ENCODE results near the gene GLE1. TPM values are rescaled to one million over a fixed set of nuclear protein-coding genes. Genes with fewer than 3 reads are reported as not detected.

The GLE1 gene
- total RNA-seq, 1 donor from 2014 or later = 12.3 TPM

DNA sequence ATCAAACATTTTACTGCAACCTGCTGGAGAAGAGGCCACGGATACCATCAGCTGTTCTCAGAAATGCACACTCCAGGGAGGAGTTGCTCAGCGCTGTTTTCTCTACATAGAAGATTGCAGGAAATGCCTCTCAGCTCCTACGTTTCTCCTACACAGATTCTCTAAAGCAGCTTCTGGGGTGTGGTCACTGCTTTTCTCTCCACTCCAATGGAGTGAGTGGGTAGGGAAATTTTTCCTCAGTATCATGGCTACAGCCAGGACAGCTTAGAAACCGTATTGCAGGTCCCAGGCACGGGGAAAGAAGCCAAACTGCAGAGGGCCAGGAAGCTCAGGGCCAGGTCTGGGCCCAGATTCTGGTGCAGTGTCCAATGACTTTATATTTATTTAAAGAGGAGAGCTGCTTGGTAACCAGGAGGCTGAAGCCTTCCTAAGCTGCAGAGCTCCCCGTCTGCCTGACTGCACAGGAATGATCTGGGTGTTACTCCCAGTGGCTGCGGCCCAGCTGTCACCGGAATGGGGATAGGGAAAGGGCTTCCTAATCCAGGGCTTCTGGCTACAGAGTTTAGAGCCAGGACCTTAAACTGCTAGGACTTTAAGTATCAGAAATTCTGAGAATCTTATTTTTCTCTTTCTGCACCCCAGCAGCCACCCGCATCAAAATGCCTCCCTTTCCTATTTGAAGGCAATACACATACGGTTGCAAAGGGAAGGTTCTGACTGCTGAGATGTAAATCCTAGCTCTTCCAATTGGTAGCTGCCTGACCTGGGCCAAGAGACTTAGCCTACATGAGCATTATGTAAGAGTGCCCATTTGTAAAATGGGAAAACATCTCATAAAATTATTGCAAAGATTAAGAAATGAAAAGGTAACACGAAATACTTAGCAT lies 46.5 kb downstream of the GLE1 start:
- DNase-seq (ENCODE audit: low spot score) = peak; percentile 62
- ATAC-seq = peak; percentile 26

DNA sequence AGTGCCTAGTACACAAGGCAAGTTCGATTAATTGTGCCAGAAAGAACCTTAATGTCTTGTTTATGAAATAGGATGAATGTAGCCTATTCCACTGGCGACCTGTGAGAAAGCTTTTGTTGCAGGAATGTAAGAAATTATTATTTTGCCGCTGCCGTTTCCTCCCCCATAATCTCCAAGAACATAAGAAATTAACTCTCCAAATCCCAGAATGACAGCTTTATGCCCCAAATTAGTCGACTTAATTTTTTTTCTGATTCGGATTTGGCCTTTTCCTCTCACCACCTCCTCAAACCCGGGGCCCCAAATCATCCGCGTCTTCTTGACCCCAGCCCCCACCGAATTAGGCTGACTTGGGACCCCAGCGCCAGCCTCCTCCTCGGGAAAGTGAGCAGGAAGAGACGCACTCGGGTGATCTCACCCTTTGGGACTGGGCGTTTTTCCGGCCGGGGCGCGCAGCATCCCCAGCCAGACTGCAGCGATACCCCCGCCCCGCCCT lies 47.2 kb downstream of the GLE1 start:
- no peak for ATAC-seq

GRCh38 chr9:128552153-128552743 lies 47.7 kb downstream of the GLE1 start, which contains the start of gene SPTAN1:
Gene SPTAN1 (plus strand): TSS chr9:128552587. CDS start chr9:128566741, 14,154 bp downstream.
- DNase-seq (ENCODE audit: low spot score) = peak; percentile 91

More for the DNA sequence above, 47.2 kb downstream of the GLE1 start:
- no peak for DNase-seq (ENCODE audit: low spot score)

GRCh38 chr9:128552744-128553440 lies 48.4 kb downstream of the GLE1 start:
- ATAC-seq (peak; percentile 53), DNase-seq (ENCODE audit: low spot score) (peak; percentile 71)

More at GRCh38 chr9:128552153-128552743, 47.7 kb downstream of the GLE1 start, which contains the start of gene SPTAN1:
- peak; percentile 90 for ATAC-seq

DNA sequence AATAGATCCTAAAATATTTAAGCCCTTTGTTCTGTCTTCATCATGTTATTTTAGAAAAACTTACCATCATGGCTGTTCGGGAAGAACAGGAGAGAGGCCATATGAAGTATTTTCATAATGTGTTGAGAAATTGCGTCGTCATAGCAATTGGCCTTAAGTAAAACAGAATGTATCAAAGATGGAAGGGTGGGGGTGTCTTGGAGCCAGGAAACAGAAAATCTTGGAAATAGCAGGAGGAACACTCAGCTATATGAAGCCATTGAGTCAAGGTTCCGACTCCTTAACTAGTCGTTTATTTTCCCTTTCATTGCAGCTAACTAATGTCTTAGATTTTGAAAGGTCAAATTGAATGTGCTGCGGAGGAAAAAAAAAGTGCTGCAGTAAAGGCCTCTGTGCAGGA lies 49.2 kb downstream of the GLE1 start:
- ATAC-seq = no peak
- no peak for DNase-seq (ENCODE audit: low spot score)

- DNase-seq (ENCODE audit: low spot score) = no peak
- ATAC-seq = no peak
These were observed 49.8 kb downstream of the GLE1 start for GRCh38 chr9:128554155-128554862.

- ATAC-seq (no peak), DNase-seq (ENCODE audit: low spot score) (no peak)
These were observed 50.7 kb downstream of the GLE1 start for GRCh38 chr9:128555180-128555721.

GRCh38 chr9:128556276-128556675 lies 51.8 kb downstream of the GLE1 start:
- DNase-seq (ENCODE audit: low spot score) = no peak
- no peak for ATAC-seq

GRCh38 chr9:128556926-128557634 lies 52.6 kb downstream of the GLE1 start:
- ATAC-seq (peak; percentile 45), DNase-seq (ENCODE audit: low spot score) (peak; percentile 64)

- ATAC-seq (peak; percentile 86), DNase-seq (ENCODE audit: low spot score) (peak; percentile 84)
These were observed 54.2 kb downstream of the GLE1 start for GRCh38 chr9:128558431-128559310.

DNA sequence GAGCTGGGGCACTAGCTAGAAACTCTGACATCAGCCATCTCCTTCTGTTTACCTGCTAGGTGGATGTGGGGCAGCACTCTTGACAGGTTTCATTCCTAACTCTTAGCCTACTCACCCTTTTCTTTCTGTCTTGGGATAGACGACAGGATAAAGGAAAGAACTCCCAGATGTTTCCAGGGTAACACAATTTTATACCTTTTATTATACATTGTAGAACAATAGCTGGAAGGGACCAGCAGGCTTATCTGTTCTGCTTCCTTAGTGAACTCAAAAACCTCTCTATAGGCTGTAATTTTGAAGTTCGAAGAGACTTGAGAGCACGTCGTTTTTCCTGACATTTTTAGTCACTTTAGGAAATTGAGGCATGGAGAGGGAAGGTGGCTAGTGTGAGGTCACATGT lies 61.1 kb downstream of the GLE1 start:
- no peak for DNase-seq (ENCODE audit: low spot score)
- ATAC-seq = peak; percentile 31

DNA sequence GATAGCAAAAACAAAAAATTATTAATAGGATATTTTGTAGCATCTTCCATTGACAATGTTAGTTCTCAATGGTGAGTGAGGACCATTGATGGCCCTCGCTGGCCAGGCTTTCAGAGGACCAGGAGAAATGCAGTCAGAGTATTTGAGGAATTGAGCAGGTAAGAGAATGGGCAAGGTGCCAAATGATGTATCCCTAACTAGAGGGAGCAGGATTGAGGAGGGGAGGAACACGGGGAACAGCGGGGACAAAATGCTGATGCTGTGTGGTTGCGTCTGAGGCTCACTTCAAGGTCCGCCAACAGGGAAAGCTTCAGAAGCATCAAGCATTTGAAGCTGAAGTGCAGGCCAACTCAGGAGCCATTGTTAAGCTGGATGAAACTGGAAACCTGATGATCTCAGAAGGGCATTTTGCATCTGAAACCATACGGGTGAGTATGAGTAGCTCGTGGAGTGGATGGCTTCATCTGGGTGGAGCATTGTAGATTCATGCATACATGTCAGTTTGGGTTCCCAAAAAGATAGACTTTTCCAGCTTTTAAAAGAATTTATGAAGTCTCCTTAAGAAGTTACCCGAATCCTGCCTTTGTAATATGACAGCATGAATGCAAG lies 64.1 kb downstream of the GLE1 start:
- DNase-seq (ENCODE audit: low spot score) (no peak), ATAC-seq (no peak)

DNA sequence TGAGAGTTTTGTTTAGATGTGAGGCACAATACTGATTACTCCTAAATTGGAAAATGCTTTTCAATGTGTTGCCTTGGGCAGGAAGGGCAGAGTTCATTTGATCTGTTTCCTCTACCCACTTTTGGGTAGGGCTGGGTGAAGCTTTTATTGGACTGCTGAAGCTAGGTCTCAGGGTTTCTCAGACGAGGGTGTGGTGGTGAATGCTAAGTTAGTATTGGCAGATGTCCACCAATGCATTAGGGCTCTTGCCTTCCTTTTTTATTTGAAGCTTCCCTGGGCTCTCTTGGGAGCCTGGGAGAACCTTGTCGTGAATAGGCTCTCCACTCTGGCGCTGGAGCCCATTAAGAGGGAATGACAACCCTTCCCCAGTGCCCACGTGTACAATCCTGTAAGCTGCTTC lies 71.0 kb downstream of the GLE1 start:
- no peak for ATAC-seq
- DNase-seq (ENCODE audit: low spot score) = no peak

DNA sequence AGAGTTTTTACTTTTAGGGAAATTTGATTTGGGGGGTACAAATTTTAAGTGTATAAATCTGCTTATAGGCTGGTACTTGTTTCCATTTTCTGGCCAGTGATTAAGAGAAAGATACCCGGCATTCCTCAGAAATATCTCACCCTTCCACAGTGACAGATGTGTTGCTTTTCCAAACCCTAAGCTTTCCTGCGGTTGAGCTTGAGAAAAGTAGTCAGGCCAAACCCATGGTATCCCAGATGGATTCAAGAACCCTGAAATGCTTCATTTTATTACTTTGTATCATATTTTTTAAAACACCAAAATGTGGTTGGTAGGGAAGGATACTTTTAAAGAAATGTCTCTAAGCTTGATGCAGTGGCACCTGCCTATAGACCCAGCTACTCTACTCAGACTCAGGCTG lies 71.4 kb downstream of the GLE1 start:
- no peak for ATAC-seq
- no peak for DNase-seq (ENCODE audit: low spot score)

GRCh38 chr9:128577206-128577605 lies 72.7 kb downstream of the GLE1 start:
- ATAC-seq = peak; percentile 87
- DNase-seq (ENCODE audit: low spot score) = peak; percentile 65

DNA sequence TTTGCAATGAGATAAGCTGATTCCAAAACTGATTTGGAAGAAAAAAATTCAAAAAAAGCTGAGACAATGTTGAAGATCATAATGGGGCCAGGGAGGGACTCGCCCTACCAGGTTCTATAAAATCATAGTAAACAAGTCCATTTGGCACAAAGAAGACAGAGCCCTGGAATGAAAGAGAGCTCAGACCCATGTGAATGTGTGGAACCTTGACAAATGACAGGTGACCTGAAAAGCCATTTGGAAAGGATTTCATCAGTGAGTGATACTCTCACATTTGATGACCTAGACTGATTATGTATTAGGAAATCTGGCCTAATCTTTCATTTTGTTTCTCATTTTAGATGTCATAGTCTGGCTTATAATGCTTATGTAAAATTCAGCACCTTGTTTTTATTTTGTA lies 74.7 kb downstream of the GLE1 start:
- peak; percentile 57 for DNase-seq (ENCODE audit: low spot score)
- peak; percentile 69 for ATAC-seq

- DNase-seq (ENCODE audit: low spot score) = no peak
- ATAC-seq = no peak
These were observed 76.2 kb downstream of the GLE1 start for GRCh38 chr9:128580731-128581130.

DNA sequence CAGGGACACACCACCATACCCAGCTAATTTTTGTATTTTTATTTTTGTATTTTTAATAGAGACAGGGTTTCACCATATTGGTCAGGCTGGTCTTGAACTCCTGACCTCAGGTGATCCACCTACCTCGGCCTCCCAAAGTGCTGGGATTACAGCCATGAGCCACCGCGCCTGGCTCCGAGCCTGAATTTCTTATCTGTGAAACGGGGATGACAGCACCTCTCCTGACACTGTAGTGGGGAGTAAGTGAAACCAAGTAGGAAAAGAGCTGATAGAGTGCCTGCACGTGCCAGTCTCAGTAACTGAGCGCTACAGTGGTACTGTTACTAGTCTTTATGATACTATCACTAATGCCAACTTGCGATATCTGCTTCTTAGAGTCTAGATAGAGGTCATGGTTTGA lies 80.6 kb downstream of the GLE1 start:
- peak; percentile 73 for DNase-seq (ENCODE audit: low spot score)
- ATAC-seq = peak; percentile 82

Measured in left lobe of liver (tissue), 2 donors.